ENCODE data around the gene PAPPA2. TPM values are rescaled to one million over a fixed set of nuclear protein-coding genes. Genes with fewer than 3 reads are reported as not detected.

Gene PAPPA2
- total RNA-seq, 2 experiments from 2014 or later = 0.27 to 0.28 TPM

DNA sequence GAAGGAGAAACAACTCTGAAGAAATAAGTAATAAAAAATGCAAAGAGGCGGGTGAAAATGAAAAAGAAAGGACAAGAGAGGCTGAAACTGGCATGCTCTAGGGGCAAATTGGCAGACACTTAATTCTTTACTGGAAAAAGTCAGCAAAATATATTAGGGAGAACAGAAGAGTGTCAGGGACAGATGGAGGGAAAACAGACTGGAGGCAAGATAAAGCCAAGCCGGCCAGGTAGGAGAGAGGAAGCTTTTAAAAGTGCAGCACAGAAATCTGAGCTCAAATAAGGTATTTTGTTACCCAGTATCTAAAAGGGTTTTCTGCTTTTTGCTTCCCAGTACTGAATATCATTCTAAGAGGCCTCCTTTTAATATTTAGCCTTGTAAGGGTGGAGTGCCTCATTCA lies 339.3 kb downstream of the PAPPA2 start:
- DNase-seq = no peak
- no peak overlapping the region for H3K27ac Mint-ChIP-seq
- intact Hi-C loops (cut with DNase I, micrococcal nuclease) = no loop called here
- no peaks in the 10 kb centered on the region for H3K4me1 Mint-ChIP-seq
- no peaks in the 10 kb centered on the region for H3K9me3 Mint-ChIP-seq (ENCODE audit: low read depth)
- POLR2A ChIA-PET = no interaction called here
- no peak for ATAC-seq
- peaks cover 2% of the 10 kb centered on the region for H3K27me3 Mint-ChIP-seq
- H3K4me3 Mint-ChIP-seq = no peak overlapping the region
- H3K36me3 Mint-ChIP-seq (ENCODE audit: low read depth) = no peaks in the 10 kb centered on the region
- CTCF ChIA-PET = interaction anchor here (1.6 kb wide), 1 partner anchor 10 kb away, joined by 3 read pairs; no protein-coding TSS in a partner anchor

GRCh38 chr1:176803042-176803441 lies 340.1 kb downstream of the PAPPA2 start:
- no peak overlapping the region for H3K27ac Mint-ChIP-seq
- H3K9me3 Mint-ChIP-seq (ENCODE audit: low read depth) = no peaks in the 10 kb centered on the region
- ChIA-PET CTCF (interaction anchor here (1.6 kb wide), 1 partner anchor 10 kb away, joined by 3 read pairs; no protein-coding TSS in a partner anchor), POLR2A (no interaction called here)
- H3K27me3 Mint-ChIP-seq = peaks cover 2% of the 10 kb centered on the region
- DNase-seq (no peak), ATAC-seq (no peak)
- no peaks in the 10 kb centered on the region for H3K36me3 Mint-ChIP-seq (ENCODE audit: low read depth)
- intact Hi-C loops (cut with DNase I, micrococcal nuclease) = no loop called here
- H3K4me1 Mint-ChIP-seq = no peaks in the 10 kb centered on the region
- no peak overlapping the region for H3K4me3 Mint-ChIP-seq

- ATAC-seq = no peak
- H3K27me3 Mint-ChIP-seq = peaks cover 2% of the 10 kb centered on the region
- POLR2A ChIA-PET = no interaction called here
- no peak overlapping the region for H3K27ac Mint-ChIP-seq
- no peak overlapping the region for H3K4me3 Mint-ChIP-seq
- no peaks in the 10 kb centered on the region for H3K4me1 Mint-ChIP-seq
- H3K9me3 Mint-ChIP-seq (ENCODE audit: low read depth) = no peaks in the 10 kb centered on the region
- H3K36me3 Mint-ChIP-seq (ENCODE audit: low read depth) = no peaks in the 10 kb centered on the region
- CTCF ChIA-PET = no interaction called here
- DNase-seq = no peak
- intact Hi-C loops (cut with DNase I, micrococcal nuclease) = no loop called here
Measured at GRCh38 chr1:176803596-176803995, 340.6 kb downstream of the PAPPA2 start.

DNA sequence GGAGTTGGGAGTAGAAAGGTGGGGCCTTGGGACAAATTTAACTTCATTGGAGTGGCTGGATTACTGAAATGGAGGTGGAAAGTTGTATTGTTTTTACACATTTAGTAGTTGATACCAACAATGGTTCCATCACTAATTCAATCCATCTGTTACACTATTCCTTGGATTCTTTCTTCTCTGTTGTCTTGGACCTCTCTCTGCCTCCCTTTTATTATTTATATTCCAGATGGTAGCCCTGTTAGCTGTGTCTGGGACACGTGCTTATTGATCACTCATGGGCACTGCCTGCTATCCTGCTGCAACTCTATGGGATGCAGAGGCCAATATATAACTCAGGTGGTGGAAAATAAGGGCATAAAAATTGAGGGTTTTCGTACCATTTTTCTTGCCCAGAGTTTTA lies 346.3 kb downstream of the PAPPA2 start:
- H3K9me3 Mint-ChIP-seq (ENCODE audit: low read depth) = no peaks in the 10 kb centered on the region
- no peak overlapping the region for H3K4me3 Mint-ChIP-seq
- H3K27me3 Mint-ChIP-seq = peaks cover 2% of the 10 kb centered on the region
- ChIA-PET POLR2A (no interaction called here), CTCF (no interaction called here)
- intact Hi-C loops (cut with DNase I, micrococcal nuclease) = no loop called here
- no peaks in the 10 kb centered on the region for H3K4me1 Mint-ChIP-seq
- no peak for ATAC-seq
- no peaks in the 10 kb centered on the region for H3K36me3 Mint-ChIP-seq (ENCODE audit: low read depth)
- H3K27ac Mint-ChIP-seq = no peak overlapping the region
- DNase-seq = no peak

GRCh38 chr1:176811511-176812288 lies 348.7 kb downstream of the PAPPA2 start:
- Mint-ChIP-seq H3K4me1 (no peaks in the 10 kb centered on the region), H3K36me3 (ENCODE audit: low read depth) (no peaks in the 10 kb centered on the region), H3K9me3 (ENCODE audit: low read depth) (no peaks in the 10 kb centered on the region), H3K27ac (no peak overlapping the region), H3K4me3 (no peak overlapping the region), H3K27me3 (no peaks in the 10 kb centered on the region)
- ATAC-seq (no peak), DNase-seq (no peak)
- CTCF ChIA-PET = no interaction called here
- intact Hi-C loops (cut with DNase I, micrococcal nuclease) = no loop called here
- POLR2A ChIA-PET = no interaction called here

- Mint-ChIP-seq H3K36me3 (ENCODE audit: low read depth) (no peaks in the 10 kb centered on the region), H3K4me1 (no peaks in the 10 kb centered on the region), H3K9me3 (ENCODE audit: low read depth) (no peaks in the 10 kb centered on the region), H3K27ac (no peak overlapping the region), H3K4me3 (no peak overlapping the region), H3K27me3 (no peaks in the 10 kb centered on the region)
- ATAC-seq (no peak), DNase-seq (no peak)
- ChIA-PET POLR2A (no interaction called here), CTCF (no interaction called here)
- intact Hi-C loops (cut with DNase I, micrococcal nuclease) = no loop called here
Measured at GRCh38 chr1:176815621-176816020, 352.6 kb downstream of the PAPPA2 start.

- intact Hi-C loops (cut with DNase I, micrococcal nuclease) = no loop called here
- no peaks in the 10 kb centered on the region for H3K27me3 Mint-ChIP-seq
Measured at GRCh38 chr1:176816232-176816631, 353.3 kb downstream of the PAPPA2 start.

GRCh38 chr1:176820391-176821031 lies 357.5 kb downstream of the PAPPA2 start:
- Mint-ChIP-seq H3K27me3 (no peaks in the 10 kb centered on the region), H3K27ac (no peak overlapping the region), H3K4me1 (no peaks in the 10 kb centered on the region), H3K36me3 (ENCODE audit: low read depth) (no peaks in the 10 kb centered on the region), H3K4me3 (no peak overlapping the region), H3K9me3 (ENCODE audit: low read depth) (no peaks in the 10 kb centered on the region)
- DNase-seq = no peak
- POLR2A ChIA-PET = no interaction called here
- CTCF ChIA-PET = no interaction called here
- no peak for ATAC-seq
- intact Hi-C loops (cut with DNase I, micrococcal nuclease) = no loop called here

More at GRCh38 chr1:176816232-176816631, 353.3 kb downstream of the PAPPA2 start:
- Mint-ChIP-seq H3K9me3 (ENCODE audit: low read depth) (no peaks in the 10 kb centered on the region), H3K27ac (no peak overlapping the region), H3K4me1 (no peaks in the 10 kb centered on the region), H3K36me3 (ENCODE audit: low read depth) (no peaks in the 10 kb centered on the region), H3K4me3 (no peak overlapping the region)
- ChIA-PET CTCF (no interaction called here), POLR2A (no interaction called here)
- ATAC-seq (no peak), DNase-seq (no peak)

DNA sequence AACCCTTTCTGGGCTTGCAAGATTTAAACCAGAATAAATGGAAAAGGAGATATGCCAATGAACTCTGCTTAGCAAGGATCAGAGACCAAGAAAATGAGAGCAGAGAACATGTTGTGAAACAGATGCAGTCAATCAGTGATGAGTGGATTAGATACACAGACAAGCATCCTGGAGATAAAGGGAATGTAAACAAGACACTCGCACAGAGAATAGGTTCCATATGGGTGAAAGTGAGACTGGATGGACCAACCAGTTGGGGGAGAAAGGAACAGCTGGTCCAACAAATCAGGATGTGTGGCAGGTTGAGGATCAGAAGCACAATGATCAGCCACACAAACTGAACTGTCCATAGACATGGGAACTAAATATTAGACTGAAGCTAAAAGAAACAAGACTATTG lies 363.3 kb downstream of the PAPPA2 start:
- no peaks in the 10 kb centered on the region for H3K4me1 Mint-ChIP-seq
- no peak overlapping the region for H3K4me3 Mint-ChIP-seq
- H3K36me3 Mint-ChIP-seq (ENCODE audit: low read depth) = no peaks in the 10 kb centered on the region
- ChIA-PET CTCF (interaction anchor here (0.7 kb wide), 1 partner anchor 1572 kb away, joined by 3 read pairs; no protein-coding TSS in a partner anchor), POLR2A (no interaction called here)
- no peak for DNase-seq
- H3K27ac Mint-ChIP-seq = no peak overlapping the region
- H3K9me3 Mint-ChIP-seq (ENCODE audit: low read depth) = peaks cover 2% of the 10 kb centered on the region
- H3K27me3 Mint-ChIP-seq = no peaks in the 10 kb centered on the region
- ATAC-seq = no peak
- intact Hi-C loops (cut with DNase I, micrococcal nuclease) = no loop called here

- Mint-ChIP-seq H3K36me3 (ENCODE audit: low read depth) (no peaks in the 10 kb centered on the region), H3K4me1 (no peaks in the 10 kb centered on the region), H3K27ac (no peak overlapping the region), H3K4me3 (no peak overlapping the region), H3K27me3 (no peaks in the 10 kb centered on the region), H3K9me3 (ENCODE audit: low read depth) (peaks cover 2% of the 10 kb centered on the region)
- POLR2A ChIA-PET = interaction anchor here (0.6 kb wide), 1 partner anchor 587 kb away, joined by 4 read pairs; no protein-coding TSS in a partner anchor
- CTCF ChIA-PET = no interaction called here
- DNase-seq = no peak
- intact Hi-C loops (cut with DNase I, micrococcal nuclease) = no loop called here
- no peak for ATAC-seq
Measured at GRCh38 chr1:176829261-176829660, 366.3 kb downstream of the PAPPA2 start.

- Mint-ChIP-seq H3K9me3 (ENCODE audit: low read depth) (peaks cover 2% of the 10 kb centered on the region), H3K27me3 (no peaks in the 10 kb centered on the region), H3K36me3 (ENCODE audit: low read depth) (no peaks in the 10 kb centered on the region), H3K4me3 (no peak overlapping the region), H3K27ac (no peak overlapping the region), H3K4me1 (no peaks in the 10 kb centered on the region)
- ChIA-PET CTCF (no interaction called here), POLR2A (no interaction called here)
- ATAC-seq (no peak), DNase-seq (no peak)
- intact Hi-C loops (cut with DNase I, micrococcal nuclease) = no loop called here
Measured at GRCh38 chr1:176831150-176831549, 368.2 kb downstream of the PAPPA2 start.

GRCh38 chr1:176837708-176838107 lies 374.7 kb downstream of the PAPPA2 start:
- Mint-ChIP-seq H3K36me3 (ENCODE audit: low read depth) (no peaks in the 10 kb centered on the region), H3K27ac (no peak overlapping the region), H3K4me3 (no peak overlapping the region), H3K27me3 (peaks cover 2% of the 10 kb centered on the region), H3K9me3 (ENCODE audit: low read depth) (no peaks in the 10 kb centered on the region), H3K4me1 (no peaks in the 10 kb centered on the region)
- intact Hi-C loops (cut with DNase I, micrococcal nuclease) = no loop called here
- ATAC-seq (no peak), DNase-seq (no peak)
- CTCF ChIA-PET = no interaction called here
- POLR2A ChIA-PET = no interaction called here
